GM12878 (cell line): Measurements from ENCODE around the gene SEMA4G. TPM values are rescaled to one million over a fixed set of nuclear protein-coding genes. Genes with fewer than 3 reads are reported as not detected.
A peak's percentile ranks its signal among the peaks of the same experiment; 100 is the strongest.

ENCODE experiments used
- ATAC-seq: fragments of 200-7000 bp; cut with Tn5 transposase; 3 replicates; pipeline ENCODE4 v1.9.1; 2020; ENCODE audit warnings: mild to moderate bottlenecking, moderate library complexity
- BruUV-seq: library from RNA; stranded (reverse); fragments of 400-500 nt; replicated peaks from 2 replicates; lab custom pipeline; 2021; lab: Mats Ljungman, UMichigan
- CTCF ChIA-PET: fragments of 300-600 bp; sonication (Branson Sonifier 250); formaldehyde crosslinking; extraction: SDS; loops from one replicate; lab custom pipeline; 2021; ENCODE audit warnings: inconsistent platforms; lab: Yijun Ruan, JAX
- POLR2A ChIA-PET: fragments of 350-600 bp; formaldehyde crosslinking; extraction: SDS; loops from one replicate; lab custom pipeline; 2021; ENCODE audit warnings: inconsistent platforms; lab: Charles Lee
- RAD21 ChIA-PET: fragments of 300-600 bp; sonication (Branson Sonifier 250); formaldehyde crosslinking; loops from one replicate; lab custom pipeline; 2023; ENCODE audit warnings: antibody characterized with exemption; ENCODE audit not compliant: unreplicated experiment; lab: Charles Lee
- SMC1A ChIA-PET: fragments of 300-600 bp; sonication (Branson Sonifier 250); formaldehyde crosslinking; loops from one replicate; lab custom pipeline; 2023; ENCODE audit not compliant: unreplicated experiment, uncharacterized antibody; lab: Charles Lee
- DNase-seq: peaks from one replicate; pipeline ENCODE4 v3.0.0-alpha.2; 2011; ENCODE audit warnings: low read depth, low spot score
- FAIRE-seq: peaks from 3 replicates; lab custom pipeline; 2011; peaks lifted over from hg19 to GRCh38; lab: Jason Lieb, UNC
- H2AFZ ChIP-seq: 2 replicates; pipeline ENCODE4 v1.6.0; 2011; ENCODE audit warnings: low read depth, low read length, control low read depth; ENCODE audit not compliant: control insufficient read depth
- H3K27ac ChIP-seq: 2 replicates; pipeline ENCODE4 v1.5.1; 2011; ENCODE audit warnings: control low read depth; ENCODE audit not compliant: control insufficient read depth, insufficient read depth
- H3K27me3 ChIP-seq, 2 experiments: replicated peaks in 1 of 2; 2 replicates each; pipeline versions ENCODE4 v1.6.0 to v1.6.1; 2011; ENCODE audit warnings: low read length in 1 of 2; ENCODE audit not compliant: control insufficient read depth in 2 of 2, insufficient read depth in 2 of 2
- H3K36me3 ChIP-seq, 2 experiments: 2 replicates each; pipeline ENCODE4 v1.5.1; 2011; ENCODE audit warnings: low read length in 1 of 2; ENCODE audit not compliant: control insufficient read depth in 2 of 2, insufficient read depth in 2 of 2
- H3K4me1 ChIP-seq: 2 replicates; pipeline ENCODE4 v1.6.1; 2011; ENCODE audit warnings: mild to moderate bottlenecking, low read length, moderate library complexity, mixed read lengths; ENCODE audit not compliant: control insufficient read depth, insufficient read depth
- H3K4me2 ChIP-seq: 2 replicates; pipeline ENCODE4 v1.6.0; 2011; ENCODE audit warnings: control low read depth; ENCODE audit not compliant: control insufficient read depth, insufficient read depth
- H3K4me3 ChIP-seq: fragments of 200-600 bp; sonication (generic); 2 replicates; pipeline ENCODE4 v1.5.1; 2016
- H3K79me2 ChIP-seq: 2 replicates; pipeline ENCODE4 v1.6.0; 2011; ENCODE audit warnings: low read length; ENCODE audit not compliant: control insufficient read depth, insufficient read depth
- H3K9ac ChIP-seq: 2 replicates; pipeline ENCODE4 v1.8.0; 2011; ENCODE audit warnings: low read length, control low read depth, mixed read lengths; ENCODE audit not compliant: control insufficient read depth, insufficient read depth
- H3K9me3 ChIP-seq: replicated peaks from 3 replicates; pipeline ENCODE4 v1.5.1; 2011; ENCODE audit warnings: mild to moderate bottlenecking, low read length; ENCODE audit not compliant: control insufficient read depth, insufficient read depth
- H4K20me1 ChIP-seq: 2 replicates; pipeline ENCODE4 v1.6.0; 2011; ENCODE audit not compliant: control insufficient read depth, insufficient read depth
- BCL11A ChIP-seq: IDR thresholded peaks from 2 replicates; pipeline ENCODE4 v1.6.1; 2011; ENCODE audit warnings: low read depth, low read length
- BCL3 ChIP-seq: IDR thresholded peaks from 2 replicates; pipeline ENCODE4 v1.6.1; 2011; ENCODE audit warnings: borderline replicate concordance, low read depth, mild to moderate bottlenecking, moderate library complexity, low read length; ENCODE audit not compliant: insufficient read depth, poor library complexity, severe bottlenecking
- BRCA1 ChIP-seq: IDR thresholded peaks from 2 replicates; pipeline ENCODE4 v1.6.1; 2011; ENCODE audit warnings: low read depth, low read length, improper control_type of control experiment
- CREB1 ChIP-seq: IDR thresholded peaks from 2 replicates; pipeline ENCODE4 v1.6.1; 2012; ENCODE audit warnings: low read depth, mild to moderate bottlenecking, inconsistent platforms
- E2F4 ChIP-seq: IDR thresholded peaks from 2 replicates; pipeline ENCODE4 v1.6.1; 2012; ENCODE audit warnings: low read depth, low read length, improper control_type of control experiment
- HCFC1 ChIP-seq: fragments of 150-350 bp; IDR thresholded peaks from 2 replicates; pipeline ENCODE4 v1.6.1; 2014; ENCODE audit warnings: low read length
- JUND ChIP-seq: IDR thresholded peaks from 2 replicates; pipeline ENCODE4 v1.6.1; 2012; ENCODE audit warnings: low read depth, mild to moderate bottlenecking, low read length, improper control_type of control experiment, moderate library complexity
- MTA3 ChIP-seq: IDR thresholded peaks from 2 replicates; pipeline ENCODE4 v1.6.1; 2012; ENCODE audit warnings: low read length, inconsistent platforms, borderline replicate concordance
- NFXL1 ChIP-seq: fragments of 450-650 bp; IDR thresholded peaks from 2 replicates; pipeline ENCODE4 v1.6.1; 2017; ENCODE audit warnings: antibody characterized with exemption, mild to moderate bottlenecking, borderline replicate concordance
- PKNOX1 ChIP-seq: fragments of 450-650 bp; IDR thresholded peaks from 2 replicates; pipeline ENCODE4 v1.6.1; 2016; ENCODE audit warnings: mild to moderate bottlenecking
- RCOR1 ChIP-seq: conservative IDR thresholded peaks from 2 replicates; pipeline ENCODE4 v1.6.1; 2012; ENCODE audit warnings: low read depth, low read length, improper control_type of control experiment
- SMAD5 ChIP-seq: IDR thresholded peaks from 2 replicates; pipeline ENCODE4 v1.6.1; 2016; ENCODE audit warnings: antibody characterized with exemption, low read depth
- TARDBP ChIP-seq: IDR thresholded peaks from 2 replicates; pipeline ENCODE4 v1.6.1; 2016; ENCODE audit warnings: borderline replicate concordance
- ZNF592 ChIP-seq: fragments of 450-650 bp; IDR thresholded peaks from 2 replicates; pipeline ENCODE4 v1.6.1; 2017; ENCODE audit warnings: mild to moderate bottlenecking, moderate library complexity
- WGBS: methylation state at CpG from one replicate; pipeline ENCODE4 v1.1.6; 2016; ENCODE audit warnings: low lambda C conversion rate; ENCODE audit not compliant: insufficient replicate concordance, insufficient coverage; ENCODE audit errors: missing lambda C conversion rate; 5-methylcytosine and 5-hydroxymethylcytosine counted together
- in situ Hi-C: fragments of 300-500 bp; cut with MboI; formaldehyde crosslinking; loops from 9 replicates; pipeline ENCODE4 v1.14.3; 2018; ENCODE audit warnings: mixed read lengths
- intact Hi-C: fragments of 100-400 bp; cut with micrococcal nuclease; formaldehyde crosslinking; loops from one replicate; pipeline ENCODE4 v1.14.2; 2022; ENCODE audit not compliant: unreplicated experiment
- polyA plus RNA-seq, 11 experiments: library from polyadenylated mRNA; depleted of rRNA in 4 of 11; unstranded in 6 of 11; stranded (reverse) in 5 of 11; fragments of >200 nt; fragmentation: Nextera tagmentation in 4 of 11; fragmentation: Illumina TruSeq in 1 of 11; extraction: Ambion mirVana in 4 of 11; extraction: Trizol in 1 of 11; gene quantifications; 1 replicate in 1 of 11; 2 replicates in 10 of 11; pipeline versions ENCODE4 v1.2.1 to v1.2.3, GENCODE V29; 2011 to 2016; ENCODE audit warnings: inconsistent platforms in 2 of 11, missing spikeins in 2 of 11, low read depth in 1 of 11
- total RNA-seq, 4 experiments: library from RNA; depleted of rRNA in 3 of 4; stranded (reverse); fragments of >200 nt in 3 of 4; fragmentation: Illumina TruSeq in 1 of 4; extraction: Trizol in 1 of 4; gene quantifications; 2 replicates each; pipeline versions ENCODE4 v1.2.1 to v1.2.3, GENCODE V29; 2013 to 2021
- TF ChIP-seq, protein P1 (sequence below): fragments of 450-650 bp; IDR thresholded peaks from 2 replicates; pipeline ENCODE4 v1.6.1; 2016; ENCODE audit warnings: mild to moderate bottlenecking

The SEMA4G gene
- total and polyA plus RNA-seq, 10 of the 15 experiments (the other 5 are each of a cell fraction or from before 2014, with no cell fraction given), result 0.09 to 2.3 (median 0.44) TPM; not detected in 4

DNA sequence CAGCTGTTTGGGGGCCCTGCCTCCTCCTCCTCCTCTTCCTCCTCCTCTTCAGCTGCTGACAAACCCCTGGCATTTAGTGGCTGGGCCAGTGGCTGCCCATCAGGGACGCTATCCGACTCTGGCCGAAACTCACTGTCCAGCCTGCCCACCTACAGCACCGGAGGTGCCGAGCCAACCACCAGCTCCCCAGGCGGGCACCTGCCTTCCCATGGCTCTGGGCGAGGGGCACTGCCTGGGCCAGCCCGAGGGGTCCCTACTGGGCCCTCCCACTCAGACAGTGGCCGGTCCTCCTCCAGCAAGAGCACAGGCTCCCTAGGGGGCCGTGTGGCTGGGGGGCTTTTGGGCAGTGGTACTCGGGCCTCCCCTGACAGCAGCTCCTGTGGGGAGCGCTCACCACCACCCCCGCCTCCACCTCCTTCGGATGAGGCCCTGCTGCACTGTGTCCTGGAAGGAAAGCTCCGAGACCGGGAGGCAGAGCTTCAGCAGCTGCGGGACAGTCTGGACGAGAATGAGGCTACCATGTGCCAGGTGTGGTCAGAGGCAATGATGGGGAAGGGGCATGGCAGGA is 34.4 kb downstream of the SEMA4G start:
- intact Hi-C loops, result no loop called here
- WGBS, result 90% methylated on average over 18 of the region's 18 CpGs
- no peaks in the 10 kb centered on the region for H3K9me3 ChIP-seq
- in situ Hi-C loops, result no loop called here
- no peak overlapping the region for H3K9ac ChIP-seq
- H3K79me2 ChIP-seq, result peaks cover 8% of the 10 kb centered on the region
- FAIRE-seq (no peak), ATAC-seq (no peak), DNase-seq (no peak)
- H4K20me1 ChIP-seq, result no peaks in the 10 kb centered on the region
- ChIA-PET RAD21 (interaction anchor here (1.5 kb wide), 1 partner anchor 11 kb away, joined by 5 read pairs; no protein-coding TSS in a partner anchor), POLR2A (no interaction called here), SMC1A (interaction anchor here (1.7 kb wide), 1 partner anchor 11 kb away, joined by 4 read pairs; no protein-coding TSS in a partner anchor), CTCF (interaction anchor here (0.7 to 3.7 kb wide), 6 partner anchors 8 to 64 kb away, joined by 3 to 21 read pairs (median 3); no protein-coding TSS in a partner anchor)
- H2AFZ ChIP-seq, result no peak overlapping the region
- no peak overlapping the region for H3K4me3 ChIP-seq
- BruUV-seq, result TSS peak; percentile 23
- H3K4me2 ChIP-seq, result no peak overlapping the region
- H3K36me3 ChIP-seq, result peaks cover 0 to 2% of the 10 kb centered on the region in 2 experiments; a peak in 3 of 4 replicates
- H3K27me3 ChIP-seq, result no peaks in the 10 kb centered on the region
- H3K27ac ChIP-seq, result no peak overlapping the region
- H3K4me1 ChIP-seq, result peaks cover 7% of the 10 kb centered on the region
- TF ChIP-seq MTA3 (no peak), ZNF592 (no peak), BCL3 (no peak), BRCA1 (no peak), CREB1 (no peak), NFXL1 (no peak), TARDBP (no peak), PKNOX1 (no peak), BCL11A (no peak), E2F4 (no peak), SMAD5 (no peak), RCOR1 (no peak), JUND (no peak), HCFC1 (no peak)
- TF ChIP-seq, protein P1, sequence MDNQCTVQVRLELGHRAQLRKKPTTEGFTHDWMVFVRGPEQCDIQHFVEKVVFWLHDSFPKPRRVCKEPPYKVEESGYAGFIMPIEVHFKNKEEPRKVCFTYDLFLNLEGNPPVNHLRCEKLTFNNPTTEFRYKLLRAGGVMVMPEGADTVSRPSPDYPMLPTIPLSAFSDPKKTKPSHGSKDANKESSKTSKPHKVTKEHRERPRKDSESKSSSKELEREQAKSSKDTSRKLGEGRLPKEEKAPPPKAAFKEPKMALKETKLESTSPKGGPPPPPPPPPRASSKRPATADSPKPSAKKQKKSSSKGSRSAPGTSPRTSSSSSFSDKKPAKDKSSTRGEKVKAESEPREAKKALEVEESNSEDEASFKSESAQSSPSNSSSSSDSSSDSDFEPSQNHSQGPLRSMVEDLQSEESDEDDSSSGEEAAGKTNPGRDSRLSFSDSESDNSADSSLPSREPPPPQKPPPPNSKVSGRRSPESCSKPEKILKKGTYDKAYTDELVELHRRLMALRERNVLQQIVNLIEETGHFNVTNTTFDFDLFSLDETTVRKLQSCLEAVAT, result no peak
